Sigmoid colon (tissue), 3 donors: ENCODE data around the gene B3GLCT.

Experiments
- POLR2A ChIP-seq, 2 donors: fragments of 450-650 bp; IDR thresholded peaks; one replicate each; pipeline ENCODE4 v1.6.1; 2016; ENCODE audit warnings: antibody characterized with exemption in 2 of 2, mild to moderate bottlenecking in 2 of 2, moderate library complexity in 2 of 2
- TF ChIP-seq, protein P1 (sequence below), 4 experiments: fragments of 450-650 bp in 3 of 4; fragments of 200-600 bp in 1 of 4; IDR thresholded peaks; one replicate each; pipeline ENCODE4 v1.5.1; 2016 to 2019; ENCODE audit warnings: antibody characterized with exemption in 4 of 4, mild to moderate bottlenecking in 3 of 4, moderate library complexity in 2 of 4

DNA sequence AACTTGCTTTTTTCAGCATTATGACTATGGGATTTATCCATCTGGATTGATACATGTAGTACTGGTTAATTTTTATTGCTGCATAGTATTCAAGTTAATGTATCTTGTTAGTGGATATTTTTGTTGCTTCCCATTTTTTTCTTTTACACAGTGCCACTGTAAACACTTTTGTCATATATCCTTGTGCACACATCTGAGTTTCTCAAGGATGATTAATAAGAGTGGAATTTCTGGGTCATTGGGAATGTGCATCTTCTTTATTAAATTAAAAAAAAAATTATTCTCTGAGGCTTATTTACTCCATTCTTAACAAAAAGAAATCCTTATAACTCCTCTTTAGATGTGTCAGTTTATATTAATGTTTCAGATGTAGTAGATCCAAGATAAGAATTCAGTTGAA, 27.3 kb downstream of the B3GLCT start:
- TF ChIP-seq POLR2A (IDR thresholded peaks at IDR 0.05): no peak
- TF ChIP-seq, protein P1, sequence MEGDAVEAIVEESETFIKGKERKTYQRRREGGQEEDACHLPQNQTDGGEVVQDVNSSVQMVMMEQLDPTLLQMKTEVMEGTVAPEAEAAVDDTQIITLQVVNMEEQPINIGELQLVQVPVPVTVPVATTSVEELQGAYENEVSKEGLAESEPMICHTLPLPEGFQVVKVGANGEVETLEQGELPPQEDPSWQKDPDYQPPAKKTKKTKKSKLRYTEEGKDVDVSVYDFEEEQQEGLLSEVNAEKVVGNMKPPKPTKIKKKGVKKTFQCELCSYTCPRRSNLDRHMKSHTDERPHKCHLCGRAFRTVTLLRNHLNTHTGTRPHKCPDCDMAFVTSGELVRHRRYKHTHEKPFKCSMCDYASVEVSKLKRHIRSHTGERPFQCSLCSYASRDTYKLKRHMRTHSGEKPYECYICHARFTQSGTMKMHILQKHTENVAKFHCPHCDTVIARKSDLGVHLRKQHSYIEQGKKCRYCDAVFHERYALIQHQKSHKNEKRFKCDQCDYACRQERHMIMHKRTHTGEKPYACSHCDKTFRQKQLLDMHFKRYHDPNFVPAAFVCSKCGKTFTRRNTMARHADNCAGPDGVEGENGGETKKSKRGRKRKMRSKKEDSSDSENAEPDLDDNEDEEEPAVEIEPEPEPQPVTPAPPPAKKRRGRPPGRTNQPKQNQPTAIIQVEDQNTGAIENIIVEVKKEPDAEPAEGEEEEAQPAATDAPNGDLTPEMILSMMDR (IDR thresholded peaks at IDR 0.05): no peak
